DLD1 (cell line): ENCODE data around the gene TMEM219.

Experiments used
- in situ Hi-C: cut with HindIII; loops from 2 replicates; pipeline ENCODE4 v1.10.0; 2017; ENCODE audit warnings: low sequenced_read_pairs

The TMEM219 gene

GRCh38 chr16:29978564-29979270, 16.8 kb downstream of the TMEM219 start:
- in situ Hi-C loops: no loop called here

- in situ Hi-C loops: no loop called here
Measured at GRCh38 chr16:29982560-29983419, 20.9 kb downstream of the TMEM219 start.

GRCh38 chr16:29983420-29984136, 21.7 kb downstream of the TMEM219 start:
- in situ Hi-C loops: no loop called here

- in situ Hi-C loops: no loop called here
Measured at GRCh38 chr16:29984137-29984763, 22.4 kb downstream of the TMEM219 start.

- in situ Hi-C loops: no loop called here
Measured at GRCh38 chr16:29984764-29985147, 22.9 kb downstream of the TMEM219 start.

GRCh38 chr16:29985271-29985811, 23.5 kb downstream of the TMEM219 start:
- in situ Hi-C loops: no loop called here

- in situ Hi-C loops: no loop called here
Measured at GRCh38 chr16:29986231-29986630, 24.4 kb downstream of the TMEM219 start.

- in situ Hi-C loops: no loop called here
Measured at GRCh38 chr16:29986931-29987330, 25.1 kb downstream of the TMEM219 start.

- in situ Hi-C loops: no loop called here
Measured at GRCh38 chr16:29987371-29988085, 25.6 kb downstream of the TMEM219 start.

- in situ Hi-C loops: no loop called here
Measured at GRCh38 chr16:29988346-29989075, 26.6 kb downstream of the TMEM219 start.

GRCh38 chr16:29989111-29989858, 27.4 kb downstream of the TMEM219 start:
- in situ Hi-C loops: no loop called here

- in situ Hi-C loops: no loop called here
Measured at GRCh38 chr16:29990034-29990433, 28.2 kb downstream of the TMEM219 start.

GRCh38 chr16:29990883-29991570, 29.1 kb downstream of the TMEM219 start:
- in situ Hi-C loops: no loop called here

GRCh38 chr16:29991571-29991904, 29.7 kb downstream of the TMEM219 start:
- in situ Hi-C loops: no loop called here

- in situ Hi-C loops: no loop called here
Measured at GRCh38 chr16:29992344-29992967, 30.6 kb downstream of the TMEM219 start.

GRCh38 chr16:29993191-29993902, 31.5 kb downstream of the TMEM219 start:
- in situ Hi-C loops: no loop called here

GRCh38 chr16:29993903-29994599, 32.2 kb downstream of the TMEM219 start:
- in situ Hi-C loops: no loop called here
